MCF 10A (cell line): Measurements from ENCODE around the gene ZWILCH. TPM values are rescaled to one million over a fixed set of nuclear protein-coding genes. Genes with fewer than 3 reads are reported as not detected.

Experiments
- BruUV-seq: library from RNA; stranded (reverse); fragments of 400-500 nt; replicated peaks from 2 replicates; lab custom pipeline; 2021; lab: Mats Ljungman, UMichigan
- CTCF ChIA-PET: fragments of 300-600 bp; sonication (Branson Sonifier 250); formaldehyde crosslinking; extraction: SDS; loops from one replicate; lab custom pipeline; 2021; ENCODE audit warnings: antibody characterized with exemption, inconsistent platforms; lab: Yijun Ruan, JAX
- POLR2A ChIA-PET: fragments of 300-600, 350-650 bp; sonication (Branson Sonifier 250); formaldehyde crosslinking; extraction: SDS; loops from one replicate; lab custom pipeline; 2020; ENCODE audit warnings: antibody characterized with exemption, inconsistent platforms; lab: Yijun Ruan, JAX
- DNase-seq: peaks from one replicate; pipeline ENCODE4 v3.0.0-alpha.2; 2018; ENCODE audit not compliant: unreplicated experiment
- H3K27ac Mint-ChIP-seq: one replicate; pipeline ENCODE4 v1.8.0; 2022; ENCODE audit warnings: mild to moderate bottlenecking, low read depth, mixed read lengths; ENCODE audit not compliant: unreplicated experiment
- H3K27me3 Mint-ChIP-seq: one replicate; pipeline ENCODE4 v1.8.0; 2022; ENCODE audit warnings: mixed read lengths; ENCODE audit not compliant: insufficient read depth, unreplicated experiment
- H3K36me3 Mint-ChIP-seq: one replicate; pipeline ENCODE4 v1.8.0; 2022; ENCODE audit warnings: mild to moderate bottlenecking, moderate library complexity, mixed read lengths; ENCODE audit not compliant: insufficient read depth, unreplicated experiment
- H3K4me1 Mint-ChIP-seq: one replicate; pipeline ENCODE4 v1.8.0; 2022; ENCODE audit warnings: mixed read lengths; ENCODE audit not compliant: insufficient read depth, unreplicated experiment
- H3K4me3 Mint-ChIP-seq: one replicate; pipeline ENCODE4 v1.8.0; 2022; ENCODE audit warnings: mild to moderate bottlenecking, moderate library complexity, mixed read lengths; ENCODE audit not compliant: unreplicated experiment
- H3K9me3 Mint-ChIP-seq: one replicate; pipeline ENCODE4 v1.8.0; 2022; ENCODE audit warnings: mixed read lengths; ENCODE audit not compliant: unreplicated experiment
- CTCF ChIP-seq: fragments of 200-600 bp; IDR thresholded peaks from one replicate; pipeline ENCODE4 v1.8.0; 2022; ENCODE audit warnings: antibody characterized with exemption, mild to moderate bottlenecking; ENCODE audit not compliant: unreplicated experiment
- intact Hi-C: fragments of 100-400 bp; cut with micrococcal nuclease; formaldehyde crosslinking; loops from 2 replicates; pipeline ENCODE4 v1.14.1; 2022
- microRNA-seq: library from miRNA; unstranded; fragments of <30 nt; microRNA quantifications from one replicate; pipeline ENCODE4 v1.2.0, GENCODE V29; 2022
- total RNA-seq: library from RNA; stranded (reverse); gene quantifications from 2 replicates; pipeline ENCODE4 v1.2.3, GENCODE V29; 2022

ZWILCH gene
- total RNA-seq, 1 experiment from 2014 or later, result 27.4 TPM

GRCh38 chr15:66595332-66595731 lies 90.2 kb downstream of the ZWILCH start:
- intact Hi-C loops, result no loop called here
- no TSS peak for BruUV-seq
- Mint-ChIP-seq H3K4me1 (no peaks in the 10 kb centered on the region), H3K36me3 (no peaks in the 10 kb centered on the region), H3K27me3 (peaks cover 12% of the 10 kb centered on the region), H3K9me3 (no peaks in the 10 kb centered on the region), H3K27ac (no peak overlapping the region), H3K4me3 (no peak overlapping the region)
- TF ChIP-seq CTCF, result no peak
- ChIA-PET POLR2A (no interaction called here), CTCF (no interaction called here)
- DNase-seq, result no peak

GRCh38 chr15:66595931-66596545 lies 90.9 kb downstream of the ZWILCH start:
- H3K4me1 Mint-ChIP-seq, result no peaks in the 10 kb centered on the region
- ChIA-PET POLR2A (no interaction called here), CTCF (interaction anchor here (0.6 to 1.1 kb wide), 3 partner anchors 10 to 193 kb away, joined by 3 read pairs; no protein-coding TSS in a partner anchor)
- H3K9me3 Mint-ChIP-seq, result no peaks in the 10 kb centered on the region
- TF ChIP-seq CTCF, result no peak
- no peak for DNase-seq
- peaks cover 12% of the 10 kb centered on the region for H3K27me3 Mint-ChIP-seq
- no TSS peak for BruUV-seq
- no peak overlapping the region for H3K27ac Mint-ChIP-seq
- no peaks in the 10 kb centered on the region for H3K36me3 Mint-ChIP-seq
- intact Hi-C loops, result no loop called here
- no peak overlapping the region for H3K4me3 Mint-ChIP-seq

- H3K4me1 Mint-ChIP-seq, result no peaks in the 10 kb centered on the region
- H3K27ac Mint-ChIP-seq, result peak overlapping the region; percentile 40
- H3K36me3 Mint-ChIP-seq, result no peaks in the 10 kb centered on the region
- peaks cover 12% of the 10 kb centered on the region for H3K27me3 Mint-ChIP-seq
- intact Hi-C loops, result no loop called here
- TF ChIP-seq CTCF, result no peak
- ChIA-PET POLR2A (no interaction called here), CTCF (interaction anchor here (0.6 to 1.8 kb wide), 2 partner anchors 87 to 253 kb away, joined by 3 to 6 read pairs; no protein-coding TSS in a partner anchor)
- DNase-seq, result no peak
- no peaks in the 10 kb centered on the region for H3K9me3 Mint-ChIP-seq
- no peak overlapping the region for H3K4me3 Mint-ChIP-seq
- BruUV-seq, result no TSS peak
These were observed 93.1 kb downstream of the ZWILCH start for GRCh38 chr15:66598095-66598815.

Small RNAs within 50 kb of the gene (microRNA-seq; reads per million reads assigned to microRNA genes)
- 0.53 reads per million for gene MIR4512

Other genes starting within 250 kb of the ZWILCH start
- 35.6 and 42.8 TPM in 2 replicates for gene DIS3L, start 211.8 kb upstream of the ZWILCH start, total RNA-seq
- 16.1 and 17.1 TPM in 2 replicates for gene TIPIN, start 148.6 kb upstream of the ZWILCH start, total RNA-seq
- gene MAP2K1, start 118.4 kb upstream of the ZWILCH start, total RNA-seq, result 108 and 115 TPM in 2 replicates
- 22.9 and 24.6 TPM in 2 replicates for gene SNAPC5, start 7.6 kb upstream of the ZWILCH start, total RNA-seq
- gene RPL4, start 471 bp upstream of the ZWILCH start, total RNA-seq, result 5,336 and 5,631 TPM in 2 replicates
- not detected in 2 replicates for gene LCTL, start 60.7 kb downstream of the ZWILCH start, total RNA-seq
- gene SMAD6, start 196.9 kb downstream of the ZWILCH start, total RNA-seq, result not detected in 2 replicates